T-cell (primary cell): Measurements from ENCODE around the gene LRCOL1. TPM values are rescaled to one million over a fixed set of nuclear protein-coding genes. Genes with fewer than 3 reads are reported as not detected.

Source experiments
- ATAC-seq, 4 experiments: fragments of 200-7000 bp in 3 of 4; fragments of 150-1000 bp in 1 of 4; cut with Tn5 transposase; replicated peaks in 1 of 4; 1 replicate in 3 of 4; 2 replicates in 1 of 4; pipeline ENCODE4 v1.10.0; 2021; ENCODE audit warnings: moderate library complexity in 3 of 4, mild to moderate bottlenecking in 2 of 4, moderate number of reproducible peaks in 1 of 4
- CTCF ChIA-PET, 2 donors: fragments of 300-600 bp; sonication (Branson Sonifier 250); formaldehyde crosslinking; loops; one replicate each; lab custom pipeline; 2022; ENCODE audit warnings: antibody characterized with exemption in 2 of 2; lab: Charles Lee
- POLR2A ChIA-PET, 2 donors: fragments of 300-600 bp; sonication (Branson Sonifier 250); formaldehyde crosslinking; loops; one replicate each; lab custom pipeline; 2022; ENCODE audit warnings: antibody characterized with exemption in 2 of 2; lab: Charles Lee
- DNase-seq, 35 experiments: peaks; one replicate each; pipeline versions ENCODE4 v3.0.0 to v3.0.0-alpha.2; 2013 to 2023
- H3K27ac ChIP-seq: one replicate; pipeline ENCODE4 v1.5.1; 2013; ENCODE audit warnings: low read length
- H3K27me3 ChIP-seq, 2 experiments: replicated peaks in 1 of 2; 1 replicate in 1 of 2; 2 replicates in 1 of 2; pipeline versions ENCODE4 v1.6.1 to v1.7.0; 2013; ENCODE audit warnings: low read length in 1 of 2, mixed read lengths in 1 of 2; ENCODE audit not compliant: control insufficient read depth in 2 of 2, insufficient read depth in 2 of 2; ENCODE audit errors: extremely low read depth in 1 of 2
- H3K36me3 ChIP-seq, 2 donors: 1 replicate in 1 of 2; 2 replicates in 1 of 2; pipeline versions ENCODE4 v1.6.1 to v1.7.0; 2013; ENCODE audit warnings: low read length in 1 of 2; ENCODE audit not compliant: control insufficient read depth in 2 of 2, insufficient read depth in 1 of 2; ENCODE audit errors: extremely low read depth in 1 of 2
- H3K4me1 ChIP-seq, 2 experiments: 1 replicate in 1 of 2; 2 replicates in 1 of 2; pipeline versions ENCODE4 v1.6.1 to v1.7.0; 2013; ENCODE audit warnings: low read length in 2 of 2, mixed read lengths in 1 of 2; ENCODE audit not compliant: insufficient read depth in 2 of 2, control insufficient read depth in 1 of 2; ENCODE audit errors: extremely low read depth in 1 of 2
- H3K4me3 ChIP-seq, 2 donors: 1 replicate in 1 of 2; 2 replicates in 1 of 2; pipeline versions ENCODE4 v1.5.1 to v1.7.0; 2013; ENCODE audit warnings: mild to moderate bottlenecking in 2 of 2, low read length in 1 of 2, moderate library complexity in 1 of 2; ENCODE audit not compliant: control insufficient read depth in 1 of 2; ENCODE audit errors: extremely low read depth in 1 of 2
- H3K9me3 ChIP-seq: 2 replicates; pipeline ENCODE4 v1.7.0; 2013
- H3K27ac Mint-ChIP-seq, 2 donors: one replicate each; pipeline ENCODE4 v1.8.0; 2020 to 2021; ENCODE audit warnings: mild to moderate bottlenecking in 2 of 2, mixed read lengths in 2 of 2
- H3K27me3 Mint-ChIP-seq, 2 donors: one replicate each; pipeline ENCODE4 v1.8.0; 2021 to 2022; ENCODE audit warnings: mixed read lengths in 2 of 2
- H3K36me3 Mint-ChIP-seq: one replicate; pipeline ENCODE4 v1.8.0; 2021; ENCODE audit warnings: mixed read lengths
- H3K4me1 Mint-ChIP-seq, 3 donors: one replicate each; pipeline ENCODE4 v1.8.0; 2020 to 2022; ENCODE audit warnings: mixed read lengths in 3 of 3, mild to moderate bottlenecking in 1 of 3
- H3K4me3 Mint-ChIP-seq, 3 donors: one replicate each; pipeline ENCODE4 v1.8.0; 2020 to 2022; ENCODE audit warnings: mild to moderate bottlenecking in 3 of 3, mixed read lengths in 3 of 3, moderate library complexity in 3 of 3
- H3K9me3 Mint-ChIP-seq, 3 donors: one replicate each; pipeline ENCODE4 v1.8.0; 2020 to 2022; ENCODE audit warnings: mixed read lengths in 3 of 3
- WGBS: methylation state at CpG from one replicate; pipeline ENCODE4 v1.1.5; 2013; ENCODE audit warnings: missing lambda C conversion rate; ENCODE audit not compliant: insufficient coverage; 5-methylcytosine and 5-hydroxymethylcytosine counted together
- total RNA-seq, 35 experiments: library from RNA in 6 of 35; stranded (reverse) in 6 of 35; fragments of 120-200 nt in 1 of 35; gene quantifications; one replicate each; pipeline versions ENCODE4 v1.2.1 to v1.2.4 and lab custom pipeline; 2013 to 2026

Gene LRCOL1
- total RNA-seq, 5 donors from 2014 or later (not counting 1 experiment from before 2014, with no cell fraction given): not detected

DNA sequence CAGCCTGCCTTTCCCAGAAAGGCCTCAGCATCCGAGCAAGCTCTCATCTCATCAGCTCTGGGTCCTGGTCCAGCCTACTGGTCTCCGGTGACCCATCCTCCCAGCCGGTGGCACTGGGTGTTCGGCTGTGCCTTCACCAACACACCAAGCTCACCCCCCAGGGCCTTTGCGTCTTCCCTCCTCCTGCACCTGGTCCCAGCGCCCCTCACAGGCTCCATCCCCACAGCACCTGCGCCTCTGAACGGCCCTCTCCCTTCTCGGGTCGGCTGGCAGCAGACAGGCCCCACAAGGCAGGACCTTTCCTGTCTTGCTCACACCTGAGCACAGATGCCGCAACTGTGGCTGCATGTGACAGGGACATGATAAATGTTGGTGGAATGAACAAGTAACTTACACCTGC is 21.3 kb upstream of the LRCOL1 start:
- H3K27me3 ChIP-seq: no peaks in the 10 kb centered on the region
- WGBS: 95% methylated on average over 6 of the region's 11 CpGs
- Mint-ChIP-seq H3K4me3 (no peak overlapping the region), H3K4me1 (no peaks in the 10 kb centered on the region), H3K36me3 (peaks cover 57% of the 10 kb centered on the region), H3K27ac (no peak overlapping the region), H3K27me3 (no peaks in the 10 kb centered on the region), H3K9me3 (no peaks in the 10 kb centered on the region)
- H3K9me3 ChIP-seq: no peaks in the 10 kb centered on the region
- H3K36me3 ChIP-seq: peaks cover 19 to 49% of the 10 kb centered on the region in 2 donors
- CTCF ChIA-PET: no interaction called here
- ATAC-seq (no peak), DNase-seq (no peak)
- H3K27ac ChIP-seq: no peak overlapping the region
- H3K4me3 ChIP-seq: no peak overlapping the region
- POLR2A ChIA-PET: no interaction called here
- no peaks in the 10 kb centered on the region for H3K4me1 ChIP-seq

- no peak overlapping the region for H3K27ac Mint-ChIP-seq
- H3K27me3 Mint-ChIP-seq: no peaks in the 10 kb centered on the region
- no peaks in the 10 kb centered on the region for H3K27me3 ChIP-seq
- no peaks in the 10 kb centered on the region for H3K9me3 ChIP-seq
- no peak for DNase-seq
- no peak overlapping the region for H3K4me3 ChIP-seq
- POLR2A ChIA-PET: no interaction called here
- H3K9me3 Mint-ChIP-seq: no peaks in the 10 kb centered on the region
- peaks cover 52% of the 10 kb centered on the region for H3K36me3 Mint-ChIP-seq
- ATAC-seq: no peak
- no peak overlapping the region for H3K27ac ChIP-seq
- CTCF ChIA-PET: no interaction called here
- H3K4me1 Mint-ChIP-seq: no peaks in the 10 kb centered on the region
- 98% methylated on average over 5 of the region's 6 CpGs for WGBS
- no peaks in the 10 kb centered on the region for H3K4me1 ChIP-seq
- peaks cover 16 to 40% of the 10 kb centered on the region in 2 donors for H3K36me3 ChIP-seq
- H3K4me3 Mint-ChIP-seq: no peak overlapping the region
These were observed 20.3 kb upstream of the LRCOL1 start for GRCh38 chr12:132630672-132631071.

GRCh38 chr12:132629330-132629729 is 18.9 kb upstream of the LRCOL1 start:
- Mint-ChIP-seq H3K27me3 (no peaks in the 10 kb centered on the region), H3K4me1 (no peaks in the 10 kb centered on the region), H3K9me3 (no peaks in the 10 kb centered on the region), H3K27ac (no peak overlapping the region), H3K4me3 (no peak overlapping the region), H3K36me3 (peaks cover 43% of the 10 kb centered on the region)
- no peaks in the 10 kb centered on the region for H3K4me1 ChIP-seq
- no peaks in the 10 kb centered on the region for H3K27me3 ChIP-seq
- WGBS: 96% methylated on average over 5 of the region's 6 CpGs
- H3K9me3 ChIP-seq: no peaks in the 10 kb centered on the region
- H3K4me3 ChIP-seq: no peak overlapping the region
- peaks cover 19 to 35% of the 10 kb centered on the region in 2 donors for H3K36me3 ChIP-seq
- CTCF ChIA-PET: no interaction called here
- ATAC-seq (no peak), DNase-seq (no peak)
- no peak overlapping the region for H3K27ac ChIP-seq
- POLR2A ChIA-PET: no interaction called here

- ChIA-PET CTCF (no interaction called here), POLR2A (interaction anchor here in 1 of 2 donors (0.5 kb wide), 1 partner anchor 83 kb away, joined by 3 read pairs; no protein-coding TSS in a partner anchor)
- Histone ChIP-seq H3K4me3 (no peak overlapping the region), H3K36me3 (peaks cover 10 to 14% of the 10 kb centered on the region in 2 donors), H3K4me1 (no peaks in the 10 kb centered on the region), H3K27me3 (peaks cover 0 to 3% of the 10 kb centered on the region in 2 experiments), H3K9me3 (no peaks in the 10 kb centered on the region), H3K27ac (no peak overlapping the region)
- 96% methylated on average over 19 of the region's 24 CpGs for WGBS
- no peak for DNase-seq
- Mint-ChIP-seq H3K4me1 (peaks cover 0 to 7% (median 0%) of the 10 kb centered on the region in 3 donors), H3K27me3 (peaks cover 0 to 4% of the 10 kb centered on the region in 2 donors), H3K36me3 (peaks cover 21% of the 10 kb centered on the region), H3K9me3 (no peaks in the 10 kb centered on the region), H3K27ac (no peak overlapping the region), H3K4me3 (no peak overlapping the region)
- no peak for ATAC-seq
These were observed 15.5 kb upstream of the LRCOL1 start for GRCh38 chr12:132625731-132626430.

- no peak for ATAC-seq
- DNase-seq: no peak
- peaks cover 15% of the 10 kb centered on the region for H3K36me3 Mint-ChIP-seq
- Histone ChIP-seq H3K4me3 (no peak overlapping the region), H3K4me1 (no peaks in the 10 kb centered on the region), H3K36me3 (peaks cover 8 to 10% of the 10 kb centered on the region in 2 donors), H3K9me3 (no peaks in the 10 kb centered on the region), H3K27ac (no peak overlapping the region), H3K27me3 (peaks cover 0 to 11% of the 10 kb centered on the region in 2 experiments)
- H3K9me3 Mint-ChIP-seq: no peaks in the 10 kb centered on the region
- peaks cover 0 to 7% (median 0%) of the 10 kb centered on the region in 3 donors for H3K4me1 Mint-ChIP-seq
- 88% methylated on average over 24 of the region's 32 CpGs for WGBS
- H3K27ac Mint-ChIP-seq: no peak overlapping the region
- ChIA-PET POLR2A (no interaction called here), CTCF (no interaction called here)
- H3K27me3 Mint-ChIP-seq: peaks cover 0 to 7% of the 10 kb centered on the region in 2 donors
- H3K4me3 Mint-ChIP-seq: no peak overlapping the region
These were observed 14.7 kb upstream of the LRCOL1 start for GRCh38 chr12:132624910-132625630.

DNA sequence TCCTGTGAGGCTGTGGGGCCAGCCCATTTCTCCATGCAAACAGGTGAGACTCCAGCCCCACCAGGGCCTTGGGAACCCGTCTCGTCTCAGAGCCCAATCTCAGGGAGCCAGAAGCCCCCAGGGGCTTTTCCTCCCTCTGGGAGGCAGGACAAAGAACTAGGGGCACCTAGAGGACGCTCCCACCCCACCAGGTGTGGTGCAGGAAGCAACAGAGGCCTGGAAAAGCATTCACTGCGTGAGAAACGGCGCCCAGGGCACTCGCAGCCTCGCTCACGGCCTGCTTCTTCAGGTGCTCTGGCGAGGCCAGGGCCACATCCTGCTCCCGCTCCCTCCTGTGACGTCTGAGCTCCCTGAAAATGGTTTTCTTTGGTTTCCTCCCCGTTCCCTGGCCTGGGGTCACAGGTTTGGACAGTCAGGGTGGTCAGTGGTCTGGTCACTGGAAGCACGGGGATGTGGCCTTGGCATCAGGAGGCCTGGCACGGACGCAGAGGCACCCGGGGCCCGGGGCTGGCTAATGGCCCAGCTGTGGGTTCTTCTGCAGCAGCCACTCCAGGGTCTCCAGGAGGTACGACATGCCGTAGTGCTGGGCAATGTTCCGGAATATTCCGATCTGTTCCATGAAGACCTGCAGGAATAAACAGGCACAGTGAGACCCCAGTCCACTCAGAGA is 13.9 kb upstream of the LRCOL1 start:
- Mint-ChIP-seq H3K36me3 (peaks cover 7% of the 10 kb centered on the region), H3K4me3 (no peak overlapping the region), H3K4me1 (peaks cover 0 to 7% (median 0%) of the 10 kb centered on the region in 3 donors), H3K9me3 (no peaks in the 10 kb centered on the region), H3K27ac (no peak overlapping the region), H3K27me3 (peaks cover 0 to 7% of the 10 kb centered on the region in 2 donors)
- no peaks in the 10 kb centered on the region for H3K9me3 ChIP-seq
- peaks cover 4 to 10% of the 10 kb centered on the region in 2 donors for H3K36me3 ChIP-seq
- H3K4me3 ChIP-seq: no peak overlapping the region
- no peak for DNase-seq
- ChIA-PET POLR2A (no interaction called here), CTCF (no interaction called here)
- 96% methylated on average over 21 of the region's 22 CpGs for WGBS
- peaks cover 0 to 18% of the 10 kb centered on the region in 2 experiments for H3K27me3 ChIP-seq
- H3K4me1 ChIP-seq: no peaks in the 10 kb centered on the region
- no peak overlapping the region for H3K27ac ChIP-seq
- no peak for ATAC-seq
